HFF-Myc (cell line): ENCODE measurements around the gene HTR4.
A peak's percentile ranks its signal among the peaks of the same experiment; 100 is the strongest.

ENCODE experiments used
- DNase-seq: peaks from one replicate; pipeline ENCODE4 v3.0.0-alpha.2; 2011; ENCODE audit warnings: low read depth; ENCODE audit errors: extremely low read depth
- H3K4me3 ChIP-seq: replicated peaks from 2 replicates; pipeline ENCODE4 v1.5.1; 2011; ENCODE audit warnings: low read depth, mild to moderate bottlenecking, control low read depth, low read length
- CTCF ChIP-seq: IDR thresholded peaks from 2 replicates; pipeline ENCODE4 v1.5.1; 2012; ENCODE audit warnings: mild to moderate bottlenecking, low read depth, low read length, control low read depth; ENCODE audit errors: missing control alignments

The HTR4 gene

GRCh38 chr5:148454576-148454975 lies 199.8 kb downstream of the HTR4 start:
- H3K4me3 ChIP-seq, result no peak overlapping the region
- no peak for DNase-seq
- no peak for TF ChIP-seq CTCF

GRCh38 chr5:148452499-148453193 lies 201.7 kb downstream of the HTR4 start:
- H3K4me3 ChIP-seq, result no peak overlapping the region
- DNase-seq, result no peak
- no peak for TF ChIP-seq CTCF

GRCh38 chr5:148446611-148447010 lies 207.7 kb downstream of the HTR4 start:
- H3K4me3 ChIP-seq, result no peak overlapping the region
- TF ChIP-seq CTCF, result no peak
- no peak for DNase-seq

GRCh38 chr5:148445578-148445977 lies 208.7 kb downstream of the HTR4 start:
- TF ChIP-seq CTCF, result no peak
- DNase-seq, result no peak
- no peak overlapping the region for H3K4me3 ChIP-seq

GRCh38 chr5:148443998-148444397 lies 210.3 kb downstream of the HTR4 start:
- peak; percentile 61 for TF ChIP-seq CTCF
- DNase-seq, result peak; percentile 55
- no peak overlapping the region for H3K4me3 ChIP-seq

- no peak for DNase-seq
- no peak for TF ChIP-seq CTCF
- H3K4me3 ChIP-seq, result no peak overlapping the region
Measured at GRCh38 chr5:148443241-148443640, 211.1 kb downstream of the HTR4 start.

- no peak for TF ChIP-seq CTCF
- no peak for DNase-seq
- H3K4me3 ChIP-seq, result no peak overlapping the region
Measured at GRCh38 chr5:148438933-148439332, 215.4 kb downstream of the HTR4 start.
